ENCODE results near the gene SCPEP1.

- no peak for TF ChIP-seq CTCF (IDR thresholded peaks at IDR 0.05)
- TF ChIP-seq EP300 (IDR thresholded peaks at IDR 0.05) = no peak
These were observed 14.4 kb downstream of the SCPEP1 start for GRCh38 chr17:56992364-56992763.
